Measurements from ENCODE around the gene DUSP11. TPM values are rescaled to one million over a fixed set of nuclear protein-coding genes. Genes with fewer than 3 reads are reported as not detected.
"Not testable (repeated sequence)": the region's sequence is repeated elsewhere in the genome, so short reads cannot be mapped to it uniquely, and the experiment has no call there.

The DUSP11 gene
- polyA plus RNA-seq, 3 donors = 6.9 to 17.1 (median 13.3) TPM

GRCh38 chr2:73736378-73736777 is 43.5 kb downstream of the DUSP11 start:
- WGBS, 3 donors = 9 to 10% (median 10%) methylated on average over 8 of the region's 8 CpGs
- H3K27ac ChIP-seq (ENCODE audit: low read depth, low read length) = no peak overlapping the region

- no peak overlapping the region for H3K27ac ChIP-seq (ENCODE audit: low read depth, low read length)
- 75 to 89% (median 86%) methylated on average over 4 of the region's 4 CpGs for WGBS, 3 donors
Measured at GRCh38 chr2:73730810-73731209, 49.1 kb downstream of the DUSP11 start.

GRCh38 chr2:73728711-73729110 is 51.2 kb downstream of the DUSP11 start:
- no peak overlapping the region for H3K27ac ChIP-seq (ENCODE audit: low read depth, low read length)
- 65 to 81% (median 71%) methylated on average over 4 of the region's 4 CpGs for WGBS, 3 donors

- 49 to 86% (median 76%) methylated on average over 3 of the region's 3 CpGs for WGBS, 3 donors
- no peak overlapping the region for H3K27ac ChIP-seq (ENCODE audit: low read depth, low read length)
Measured at GRCh38 chr2:73728043-73728442, 51.9 kb downstream of the DUSP11 start.

- no CpG with 5 or more reads among the region's 1 CpG for WGBS, 3 donors
- H3K27ac ChIP-seq (ENCODE audit: low read depth, low read length) = not testable (repeated sequence)
Measured at GRCh38 chr2:73726657-73727056, 53.2 kb downstream of the DUSP11 start.

- 59 to 80% (median 80%) methylated on average over 11 of the region's 11 CpGs for WGBS, 3 donors
- no peak overlapping the region for H3K27ac ChIP-seq (ENCODE audit: low read depth, low read length)
Measured at GRCh38 chr2:73718851-73719621, 60.9 kb downstream of the DUSP11 start.

- WGBS, 3 donors = 69 to 84% (median 78%) methylated on average over 6 of the region's 6 CpGs
- no peak overlapping the region for H3K27ac ChIP-seq (ENCODE audit: low read depth, low read length)
Measured at GRCh38 chr2:73718421-73718820, 61.5 kb downstream of the DUSP11 start.

- H3K27ac ChIP-seq (ENCODE audit: low read depth, low read length) = not testable (repeated sequence)
- WGBS, 3 donors = 81 to 86% (median 82%) methylated on average over 4 of the region's 4 CpGs
Measured at GRCh38 chr2:73717695-73718094, 62.2 kb downstream of the DUSP11 start.

GRCh38 chr2:73717251-73717606 is 62.7 kb downstream of the DUSP11 start:
- no peak overlapping the region for H3K27ac ChIP-seq (ENCODE audit: low read depth, low read length)

GRCh38 chr2:73716543-73717250 is 63.2 kb downstream of the DUSP11 start:
- H3K27ac ChIP-seq (ENCODE audit: low read depth, low read length) = no peak overlapping the region

GRCh38 chr2:73714091-73714490 is 65.8 kb downstream of the DUSP11 start:
- no peak overlapping the region for H3K27ac ChIP-seq (ENCODE audit: low read depth, low read length)
- 85 to 88% (median 87%) methylated on average over 2 of the region's 2 CpGs for WGBS, 3 donors

More at GRCh38 chr2:73716543-73717250, 63.2 kb downstream of the DUSP11 start:
- 17 to 38% (median 34%) methylated on average over 8 of the region's 8 CpGs for WGBS, 3 donors

Other genes with a start within 250 kb of the DUSP11 start
- gene NAT8, start 137.7 kb downstream of the DUSP11 start, polyA plus RNA-seq = not detected
- 10 to 100 TPM; 27.4 to 56.2 (median 35.2) TPM for gene TPRKB, start 42.8 kb downstream of the DUSP11 start, polyA plus RNA-seq
- gene C2orf78, start 4.1 kb upstream of the DUSP11 start, polyA plus RNA-seq = not detected
- 10 to 100 TPM; 15.1 to 27.9 (median 18.1) TPM for gene STAMBP, start 48.9 kb upstream of the DUSP11 start, polyA plus RNA-seq
- gene ACTG2, start 112.9 kb upstream of the DUSP11 start, polyA plus RNA-seq = 10 to 100 TPM in 2 of 3 donors, 1 to 10 TPM in 1; 6.6 to 20.4 (median 17.1) TPM
- gene DGUOK, start 146.8 kb upstream of the DUSP11 start, polyA plus RNA-seq = 100 to 1,000 TPM in 1 of 3 donors, 10 to 100 TPM in 2; 34.9 to 104 (median 63.2) TPM
- gene TET3, start 204.8 kb upstream of the DUSP11 start, polyA plus RNA-seq = 1 to 10 TPM; 1.5 to 2.3 (median 2.0) TPM

Data from adipose tissue (tissue), 3 donors.